Ovary (tissue), 3 donors: ENCODE data around the gene CFAP210.

Experiments used
- EP300 ChIP-seq: sonication (generic); formaldehyde crosslinking; IDR thresholded peaks from one replicate; pipeline ENCODE4 v1.6.1; 2017; ENCODE audit warnings: antibody characterized with exemption
- POLR2A ChIP-seq: fragments of 450-650 bp; IDR thresholded peaks from one replicate; pipeline ENCODE4 v1.6.1; 2017; ENCODE audit warnings: antibody characterized with exemption, mild to moderate bottlenecking, moderate library complexity
- TF ChIP-seq, protein P1 (sequence below), 3 donors: fragments of 450-650 bp in 2 of 3; fragments of 200-600 bp in 1 of 3; IDR thresholded peaks; one replicate each; pipeline versions ENCODE4 v1.5.1 to v1.8.0; 2016 to 2022; ENCODE audit warnings: antibody characterized with exemption in 3 of 3, mild to moderate bottlenecking in 1 of 3
- donor health status: DM: no; HTN: no; CAD: no.

DNA sequence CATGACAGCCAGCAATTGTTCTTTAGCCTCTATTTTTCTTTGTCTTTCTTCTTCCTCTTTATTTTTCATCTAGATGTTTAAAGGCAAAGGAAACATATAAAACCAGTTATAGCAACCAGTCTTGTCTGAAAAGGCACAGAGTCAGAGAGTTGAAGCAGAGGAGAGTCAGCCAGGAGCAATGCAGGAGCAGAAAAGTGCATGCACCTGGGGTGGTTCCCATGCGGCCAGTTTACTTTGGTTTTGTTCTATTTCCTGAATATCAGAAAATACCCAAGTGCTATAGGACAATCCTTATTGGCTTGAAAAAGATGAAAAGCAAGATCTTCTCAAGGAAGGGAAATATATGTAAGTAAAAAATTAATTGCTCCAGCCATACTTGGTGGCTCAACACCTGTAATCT, 44.9 kb downstream of the CFAP210 start:
- TF ChIP-seq, protein P1, sequence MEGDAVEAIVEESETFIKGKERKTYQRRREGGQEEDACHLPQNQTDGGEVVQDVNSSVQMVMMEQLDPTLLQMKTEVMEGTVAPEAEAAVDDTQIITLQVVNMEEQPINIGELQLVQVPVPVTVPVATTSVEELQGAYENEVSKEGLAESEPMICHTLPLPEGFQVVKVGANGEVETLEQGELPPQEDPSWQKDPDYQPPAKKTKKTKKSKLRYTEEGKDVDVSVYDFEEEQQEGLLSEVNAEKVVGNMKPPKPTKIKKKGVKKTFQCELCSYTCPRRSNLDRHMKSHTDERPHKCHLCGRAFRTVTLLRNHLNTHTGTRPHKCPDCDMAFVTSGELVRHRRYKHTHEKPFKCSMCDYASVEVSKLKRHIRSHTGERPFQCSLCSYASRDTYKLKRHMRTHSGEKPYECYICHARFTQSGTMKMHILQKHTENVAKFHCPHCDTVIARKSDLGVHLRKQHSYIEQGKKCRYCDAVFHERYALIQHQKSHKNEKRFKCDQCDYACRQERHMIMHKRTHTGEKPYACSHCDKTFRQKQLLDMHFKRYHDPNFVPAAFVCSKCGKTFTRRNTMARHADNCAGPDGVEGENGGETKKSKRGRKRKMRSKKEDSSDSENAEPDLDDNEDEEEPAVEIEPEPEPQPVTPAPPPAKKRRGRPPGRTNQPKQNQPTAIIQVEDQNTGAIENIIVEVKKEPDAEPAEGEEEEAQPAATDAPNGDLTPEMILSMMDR (IDR thresholded peaks at IDR 0.05): no peak
- TF ChIP-seq POLR2A (no peak), EP300 (no peak)
